Smooth muscle cell (in vitro differentiated cells): ENCODE results near the gene PDE9A. TPM values are rescaled to one million over a fixed set of nuclear protein-coding genes. Genes with fewer than 3 reads are reported as not detected.

Experiments used
- DNase-seq: peaks from one replicate; lab custom pipeline; 2025; ENCODE audit not compliant: unreplicated experiment; lab: John Stamatoyannopoulos, UW
- H2AFZ ChIP-seq: fragments of 200-600 bp; sonication (generic); 2 replicates; pipeline ENCODE4 v1.6.0; 2016; ENCODE audit warnings: antibody characterized with exemption, low read depth, mild to moderate bottlenecking
- H3F3A ChIP-seq: fragments of 200-600 bp; sonication (generic); 2 replicates; pipeline ENCODE4 v1.6.0; 2017; ENCODE audit warnings: antibody characterized with exemption, low read depth
- H3K27ac ChIP-seq: fragments of 200-600 bp; sonication (generic); 2 replicates; pipeline ENCODE4 v1.5.1; 2016; ENCODE audit warnings: low read depth, mild to moderate bottlenecking
- H3K27me3 ChIP-seq: fragments of 200-600 bp; sonication (generic); 2 replicates; pipeline ENCODE4 v1.6.1; 2016; ENCODE audit warnings: low read depth, mild to moderate bottlenecking
- H3K36me3 ChIP-seq: fragments of 200-600 bp; sonication (generic); 2 replicates; pipeline ENCODE4 v1.5.1; 2016; ENCODE audit warnings: low read depth
- H3K4me1 ChIP-seq: fragments of 200-600 bp; sonication (generic); 2 replicates; pipeline ENCODE4 v1.5.1; 2016; ENCODE audit warnings: low read depth
- H3K4me2 ChIP-seq: fragments of 200-600 bp; sonication (generic); 2 replicates; pipeline ENCODE4 v1.6.0; 2016; ENCODE audit warnings: mild to moderate bottlenecking
- H3K4me3 ChIP-seq: fragments of 200-600 bp; sonication (generic); 2 replicates; pipeline ENCODE4 v1.5.1; 2016; ENCODE audit warnings: mild to moderate bottlenecking
- H3K79me2 ChIP-seq: fragments of 200-600 bp; sonication (generic); 2 replicates; pipeline ENCODE4 v1.6.0; 2016; ENCODE audit warnings: low read depth, mild to moderate bottlenecking
- H3K9ac ChIP-seq: fragments of 200-600 bp; sonication (generic); 2 replicates; pipeline ENCODE4 v1.6.0; 2016; ENCODE audit warnings: low read depth
- H3K9me3 ChIP-seq: fragments of 200-600 bp; sonication (generic); replicated peaks from 2 replicates; pipeline ENCODE4 v1.5.1; 2016; ENCODE audit warnings: low read depth
- H4K20me1 ChIP-seq: fragments of 200-600 bp; sonication (generic); 2 replicates; pipeline ENCODE4 v1.6.0; 2016; ENCODE audit warnings: low read depth
- CTCF ChIP-seq: fragments of 200-600 bp; sonication (generic); IDR thresholded peaks from 2 replicates; pipeline ENCODE4 v1.5.1; 2017; ENCODE audit warnings: borderline replicate concordance, mild to moderate bottlenecking, antibody characterized with exemption; ENCODE audit not compliant: insufficient read depth, poor library complexity, severe bottlenecking
- WGBS: methylation state at CpG from one replicate; pipeline ENCODE4 v1.1.7; 2016; ENCODE audit warnings: low lambda C conversion rate; 5-methylcytosine and 5-hydroxymethylcytosine counted together
- polyA plus RNA-seq: library from polyadenylated mRNA; unstranded; fragments of >200 nt; fragmentation: Nextera tagmentation; extraction: Ambion mirVana; gene quantifications from 2 replicates; pipeline ENCODE4 v1.2.1, GENCODE V29; 2016
- total RNA-seq: library from RNA; depleted of rRNA; stranded (reverse); fragments of >200 nt; gene quantifications from 2 replicates; pipeline ENCODE4 v1.2.3, GENCODE V29; 2014

Gene PDE9A
- total and polyA plus RNA-seq, 2 experiments from 2014 or later = 4.3 to 12.3 TPM

- no peak for TF ChIP-seq CTCF
- no peak overlapping the region for H3K4me2 ChIP-seq
- H3K27me3 ChIP-seq = peaks cover 9% of the 10 kb centered on the region
- H3K4me1 ChIP-seq = no peaks in the 10 kb centered on the region
- no peak overlapping the region for H3K9ac ChIP-seq
- DNase-seq = no peak
- peaks cover 4% of the 10 kb centered on the region for H3F3A ChIP-seq
- no peaks in the 10 kb centered on the region for H3K9me3 ChIP-seq
- H3K4me3 ChIP-seq = no peak overlapping the region
- no peaks in the 10 kb centered on the region for H3K79me2 ChIP-seq
- H3K27ac ChIP-seq = no peak overlapping the region
- no peaks in the 10 kb centered on the region for H4K20me1 ChIP-seq
- no peaks in the 10 kb centered on the region for H3K36me3 ChIP-seq
- H2AFZ ChIP-seq = no peak overlapping the region
- WGBS = 87% methylated on average over 23 of the region's 23 CpGs
Observed at GRCh38 chr21:42617486-42617885, 35.9 kb upstream of the PDE9A start.

- no peak for TF ChIP-seq CTCF
- H3K27ac ChIP-seq = no peak overlapping the region
- H3K79me2 ChIP-seq = no peaks in the 10 kb centered on the region
- peaks cover 4% of the 10 kb centered on the region for H3F3A ChIP-seq
- no peak overlapping the region for H3K9ac ChIP-seq
- H3K36me3 ChIP-seq = no peaks in the 10 kb centered on the region
- H3K9me3 ChIP-seq = no peaks in the 10 kb centered on the region
- WGBS = 91% methylated on average over 3 of the region's 3 CpGs
- H2AFZ ChIP-seq = no peak overlapping the region
- no peak overlapping the region for H3K4me3 ChIP-seq
- DNase-seq = no peak
- no peak overlapping the region for H3K4me2 ChIP-seq
- peaks cover 9% of the 10 kb centered on the region for H3K27me3 ChIP-seq
- H4K20me1 ChIP-seq = no peaks in the 10 kb centered on the region
- H3K4me1 ChIP-seq = no peaks in the 10 kb centered on the region
Observed at GRCh38 chr21:42618707-42619102, 34.7 kb upstream of the PDE9A start.

GRCh38 chr21:42619166-42619565 lies 34.3 kb upstream of the PDE9A start:
- Histone ChIP-seq H3F3A (peaks cover 3% of the 10 kb centered on the region), H3K36me3 (no peaks in the 10 kb centered on the region), H3K9me3 (no peaks in the 10 kb centered on the region), H3K27ac (no peak overlapping the region), H3K27me3 (peaks cover 9% of the 10 kb centered on the region), H3K4me2 (no peak overlapping the region), H4K20me1 (no peaks in the 10 kb centered on the region), H2AFZ (no peak overlapping the region), H3K4me3 (no peak overlapping the region), H3K4me1 (no peaks in the 10 kb centered on the region), H3K79me2 (no peaks in the 10 kb centered on the region), H3K9ac (no peak overlapping the region)
- TF ChIP-seq CTCF = no peak
- 82% methylated on average over 7 of the region's 7 CpGs for WGBS
- no peak for DNase-seq

- H3K9ac ChIP-seq = no peak overlapping the region
- H3K9me3 ChIP-seq = no peaks in the 10 kb centered on the region
- H3K79me2 ChIP-seq = no peaks in the 10 kb centered on the region
- H4K20me1 ChIP-seq = no peaks in the 10 kb centered on the region
- no peaks in the 10 kb centered on the region for H3K4me1 ChIP-seq
- no peak overlapping the region for H3K4me2 ChIP-seq
- no peak overlapping the region for H3K4me3 ChIP-seq
- no peaks in the 10 kb centered on the region for H3K36me3 ChIP-seq
- no peaks in the 10 kb centered on the region for H3F3A ChIP-seq
- 92% methylated on average over 6 of the region's 6 CpGs for WGBS
- no peak for TF ChIP-seq CTCF
- peaks cover 9% of the 10 kb centered on the region for H3K27me3 ChIP-seq
- DNase-seq = no peak
- H3K27ac ChIP-seq = no peak overlapping the region
- no peak overlapping the region for H2AFZ ChIP-seq
Observed at GRCh38 chr21:42619841-42620240, 33.6 kb upstream of the PDE9A start.
